ENCODE results near the gene BRIX1. TPM values are rescaled to one million over a fixed set of nuclear protein-coding genes. Genes with fewer than 3 reads are reported as not detected.
A peak's percentile ranks its signal among the peaks of the same experiment; 100 is the strongest.

Gene BRIX1
- total RNA-seq (2014; rRNA removed; shearing (Covaris generic); ENCODE audit: low replicate concordance): 22.8 and 48.6 TPM in 2 replicates

GRCh38 chr5:34915139-34915855 lies at the start of gene BRIX1, which contains the start of gene RAD1:
Gene BRIX1, plus strand, starts transcription at chr5:34915711. Its CDS starts 28 bp downstream, at chr5:34915739.
Gene RAD1, minus strand, starts transcription at chr5:34915504. Its CDS starts 612 bp downstream, at chr5:34914892.
- DNase-seq: peak; percentile 98
- Histone ChIP-seq H3K79me2 (ENCODE audit: low read length) (peaks cover 91% of the 10 kb centered on the region), H3K4me1 (ENCODE audit: low read length) (peaks cover 44% of the 10 kb centered on the region), H3K4me2 (ENCODE audit: low read depth, low read length, poor library complexity, severe bottlenecking) (peak within 1 kb of the TSS; percentile 83), H3K27me3 (ENCODE audit: low read length) (no peaks in the 10 kb centered on the region), H3K9me2 (replicated peaks; ENCODE audit: insufficient read depth, low read length) (no peaks in the 10 kb centered on the region), H3K27ac (ENCODE audit: low read length) (peak within 1 kb of the TSS; percentile 81), H3K9me3 (ENCODE audit: low read length) (no peaks in the 10 kb centered on the region), H2AFZ (ENCODE audit: low read length) (peak within 1 kb of the TSS; percentile 74; the same call in 1 of the 2 replicates), H4K20me1 (ENCODE audit: insufficient read depth, low read depth, low read length) (peaks cover 8% of the 10 kb centered on the region; the same call in 1 of the 2 replicates), H3K9ac (ENCODE audit: low read length) (peak within 1 kb of the TSS; percentile 90), H3K4me3 (ENCODE audit: low read length) (peak within 1 kb of the TSS; percentile 92), H3K36me3 (ENCODE audit: insufficient read depth, low read length) (peaks cover 48% of the 10 kb centered on the region)

- H3K9me3 ChIP-seq (ENCODE audit: low read length): no peaks in the 10 kb centered on the region
Measured at GRCh38 chr5:34866989-34867471, 48.5 kb upstream of the BRIX1 start.

GRCh38 chr5:34867660-34868059 lies 47.9 kb upstream of the BRIX1 start:
- no peaks in the 10 kb centered on the region for H3K27me3 ChIP-seq (ENCODE audit: low read length)
- no peak for DNase-seq
- H3K79me2 ChIP-seq (ENCODE audit: low read length): no peaks in the 10 kb centered on the region
- no peaks in the 10 kb centered on the region for H3K9me2 ChIP-seq (replicated peaks; ENCODE audit: insufficient read depth, low read length)
- H3K27ac ChIP-seq (ENCODE audit: low read length): no peak overlapping the region
- H3K4me1 ChIP-seq (ENCODE audit: low read length): peaks cover 8% of the 10 kb centered on the region
- no peak overlapping the region for H2AFZ ChIP-seq (ENCODE audit: low read length)
- H3K36me3 ChIP-seq (ENCODE audit: insufficient read depth, low read length): no peaks in the 10 kb centered on the region
- no peak overlapping the region for H3K4me3 ChIP-seq (ENCODE audit: low read length)
- no peak overlapping the region for H3K9ac ChIP-seq (ENCODE audit: low read length)
- H3K9me3 ChIP-seq (ENCODE audit: low read length): no peaks in the 10 kb centered on the region
- H4K20me1 ChIP-seq (ENCODE audit: insufficient read depth, low read depth, low read length): no peaks in the 10 kb centered on the region; the same call in 1 of the 2 replicates
- no peak overlapping the region for H3K4me2 ChIP-seq (ENCODE audit: low read depth, low read length, poor library complexity, severe bottlenecking)

More at GRCh38 chr5:34866989-34867471, 48.5 kb upstream of the BRIX1 start:
- Histone ChIP-seq H3K4me2 (ENCODE audit: low read depth, low read length, poor library complexity, severe bottlenecking) (no peak overlapping the region), H3K9me2 (replicated peaks; ENCODE audit: insufficient read depth, low read length) (no peaks in the 10 kb centered on the region), H4K20me1 (ENCODE audit: insufficient read depth, low read depth, low read length) (no peaks in the 10 kb centered on the region; the same call in 1 of the 2 replicates), H3K79me2 (ENCODE audit: low read length) (no peaks in the 10 kb centered on the region), H3K4me3 (ENCODE audit: low read length) (no peak overlapping the region), H3K27me3 (ENCODE audit: low read length) (no peaks in the 10 kb centered on the region), H3K36me3 (ENCODE audit: insufficient read depth, low read length) (no peaks in the 10 kb centered on the region), H3K27ac (ENCODE audit: low read length) (no peak overlapping the region), H2AFZ (ENCODE audit: low read length) (no peak overlapping the region), H3K9ac (ENCODE audit: low read length) (no peak overlapping the region), H3K4me1 (ENCODE audit: low read length) (peaks cover 8% of the 10 kb centered on the region)
- DNase-seq: no peak

GRCh38 chr5:34868791-34869190 lies 46.7 kb upstream of the BRIX1 start:
- H2AFZ ChIP-seq (ENCODE audit: low read length): no peak overlapping the region
- no peak overlapping the region for H3K9ac ChIP-seq (ENCODE audit: low read length)
- H3K36me3 ChIP-seq (ENCODE audit: insufficient read depth, low read length): no peaks in the 10 kb centered on the region

DNA sequence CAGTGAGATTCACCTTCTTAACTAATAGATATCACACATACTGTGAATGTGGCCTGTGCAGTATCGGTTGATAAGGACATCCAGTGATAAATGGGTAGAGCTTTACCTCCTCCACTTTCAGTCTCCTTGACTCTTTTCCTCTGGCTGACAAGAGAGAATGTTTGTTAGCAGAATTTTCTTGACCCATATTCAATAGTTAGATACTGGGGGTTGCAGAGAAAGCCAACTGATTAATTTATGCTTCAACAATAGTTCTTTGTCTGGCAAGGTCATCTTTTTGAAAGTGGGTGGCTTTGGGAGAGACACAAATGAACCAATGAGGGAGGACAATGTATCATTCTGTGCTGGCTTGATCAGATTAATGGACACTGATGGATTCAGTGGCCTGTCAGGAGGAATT lies 46.3 kb upstream of the BRIX1 start:
- no peak overlapping the region for H2AFZ ChIP-seq (ENCODE audit: low read length)
- H3K79me2 ChIP-seq (ENCODE audit: low read length): no peaks in the 10 kb centered on the region
- H3K9ac ChIP-seq (ENCODE audit: low read length): no peak overlapping the region
- H3K36me3 ChIP-seq (ENCODE audit: insufficient read depth, low read length): no peaks in the 10 kb centered on the region
- no peaks in the 10 kb centered on the region for H4K20me1 ChIP-seq (ENCODE audit: insufficient read depth, low read depth, low read length)
- H3K4me2 ChIP-seq (ENCODE audit: low read depth, low read length, poor library complexity, severe bottlenecking): no peak overlapping the region
- H3K9me3 ChIP-seq (ENCODE audit: low read length): no peaks in the 10 kb centered on the region
- H3K27me3 ChIP-seq (ENCODE audit: low read length): no peaks in the 10 kb centered on the region
- no peaks in the 10 kb centered on the region for H3K9me2 ChIP-seq (replicated peaks; ENCODE audit: insufficient read depth, low read length)
- H3K27ac ChIP-seq (ENCODE audit: low read length): no peak overlapping the region
- no peak for DNase-seq
- H3K4me1 ChIP-seq (ENCODE audit: low read length): no peaks in the 10 kb centered on the region
- no peak overlapping the region for H3K4me3 ChIP-seq (ENCODE audit: low read length)

More at GRCh38 chr5:34868791-34869190, 46.7 kb upstream of the BRIX1 start:
- H4K20me1 ChIP-seq (ENCODE audit: insufficient read depth, low read depth, low read length): no peaks in the 10 kb centered on the region
- DNase-seq: no peak
- no peak overlapping the region for H3K4me3 ChIP-seq (ENCODE audit: low read length)
- H3K79me2 ChIP-seq (ENCODE audit: low read length): no peaks in the 10 kb centered on the region
- H3K9me3 ChIP-seq (ENCODE audit: low read length): no peaks in the 10 kb centered on the region
- H3K27ac ChIP-seq (ENCODE audit: low read length): no peak overlapping the region
- H3K9me2 ChIP-seq (replicated peaks; ENCODE audit: insufficient read depth, low read length): no peaks in the 10 kb centered on the region
- no peaks in the 10 kb centered on the region for H3K27me3 ChIP-seq (ENCODE audit: low read length)
- no peak overlapping the region for H3K4me2 ChIP-seq (ENCODE audit: low read depth, low read length, poor library complexity, severe bottlenecking)
- H3K4me1 ChIP-seq (ENCODE audit: low read length): no peaks in the 10 kb centered on the region

GRCh38 chr5:34870382-34870781 lies 45.1 kb upstream of the BRIX1 start:
- no peak for DNase-seq
- Histone ChIP-seq H3K79me2 (ENCODE audit: low read length) (no peaks in the 10 kb centered on the region), H3K9ac (ENCODE audit: low read length) (no peak overlapping the region), H3K27ac (ENCODE audit: low read length) (no peak overlapping the region), H3K4me2 (ENCODE audit: low read depth, low read length, poor library complexity, severe bottlenecking) (no peak overlapping the region), H3K4me3 (ENCODE audit: low read length) (no peak overlapping the region), H3K27me3 (ENCODE audit: low read length) (no peaks in the 10 kb centered on the region), H3K9me3 (ENCODE audit: low read length) (no peaks in the 10 kb centered on the region), H3K4me1 (ENCODE audit: low read length) (no peaks in the 10 kb centered on the region), H2AFZ (ENCODE audit: low read length) (no peak overlapping the region), H4K20me1 (ENCODE audit: insufficient read depth, low read depth, low read length) (no peaks in the 10 kb centered on the region), H3K36me3 (ENCODE audit: insufficient read depth, low read length) (no peaks in the 10 kb centered on the region), H3K9me2 (replicated peaks; ENCODE audit: insufficient read depth, low read length) (no peaks in the 10 kb centered on the region)

DNA sequence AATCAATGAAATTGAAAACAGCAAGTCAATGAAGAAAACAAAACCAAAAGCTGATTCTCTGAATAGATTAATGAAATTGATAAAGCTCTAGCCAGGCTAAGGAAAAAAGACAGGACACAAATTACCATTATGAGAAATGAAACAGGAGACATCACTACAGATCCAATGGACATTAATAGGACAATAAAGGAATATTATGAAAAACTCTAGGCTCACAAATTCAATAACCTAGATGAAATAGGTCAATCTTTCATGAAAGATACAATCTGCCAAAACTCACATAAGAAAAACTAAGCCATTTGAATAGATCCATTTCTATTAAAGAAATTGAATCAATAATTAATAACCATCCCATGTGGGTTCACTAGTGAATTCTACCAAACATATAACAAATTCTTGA lies 39.2 kb upstream of the BRIX1 start:
- Histone ChIP-seq H3K27me3 (ENCODE audit: low read length) (no peaks in the 10 kb centered on the region), H3K4me3 (ENCODE audit: low read length) (no peak overlapping the region), H3K4me1 (ENCODE audit: low read length) (no peaks in the 10 kb centered on the region), H3K9me3 (ENCODE audit: low read length) (no peaks in the 10 kb centered on the region), H3K79me2 (ENCODE audit: low read length) (no peaks in the 10 kb centered on the region), H3K36me3 (ENCODE audit: insufficient read depth, low read length) (no peaks in the 10 kb centered on the region), H3K4me2 (ENCODE audit: low read depth, low read length, poor library complexity, severe bottlenecking) (no peak overlapping the region), H3K9me2 (replicated peaks; ENCODE audit: insufficient read depth, low read length) (no peaks in the 10 kb centered on the region), H4K20me1 (ENCODE audit: insufficient read depth, low read depth, low read length) (no peaks in the 10 kb centered on the region), H3K9ac (ENCODE audit: low read length) (no peak overlapping the region), H2AFZ (ENCODE audit: low read length) (no peak overlapping the region), H3K27ac (ENCODE audit: low read length) (no peak overlapping the region)
- no peak for DNase-seq

DNA sequence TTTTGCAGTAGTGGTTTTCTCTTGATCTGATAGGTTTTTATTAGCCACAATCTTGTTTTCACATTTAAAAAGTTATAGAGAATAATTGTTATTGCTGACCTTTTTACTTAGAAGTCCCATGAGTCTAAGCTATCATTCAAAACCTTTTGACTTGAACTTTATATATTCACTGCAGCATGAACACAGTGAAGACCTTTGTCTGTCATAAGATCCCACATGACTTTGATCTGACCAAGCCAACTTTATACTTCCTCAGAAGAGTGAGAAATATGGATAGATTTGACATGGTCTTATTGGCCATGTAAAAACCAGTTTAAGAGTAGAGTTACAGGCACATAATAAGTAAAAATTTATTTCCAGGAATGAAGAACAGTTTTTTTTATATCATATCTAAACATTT lies 34.3 kb upstream of the BRIX1 start:
- Histone ChIP-seq H3K36me3 (ENCODE audit: insufficient read depth, low read length) (no peaks in the 10 kb centered on the region), H3K27me3 (ENCODE audit: low read length) (no peaks in the 10 kb centered on the region), H2AFZ (ENCODE audit: low read length) (no peak overlapping the region), H4K20me1 (ENCODE audit: insufficient read depth, low read depth, low read length) (no peaks in the 10 kb centered on the region), H3K79me2 (ENCODE audit: low read length) (no peaks in the 10 kb centered on the region), H3K27ac (ENCODE audit: low read length) (no peak overlapping the region), H3K4me3 (ENCODE audit: low read length) (no peak overlapping the region), H3K4me2 (ENCODE audit: low read depth, low read length, poor library complexity, severe bottlenecking) (no peak overlapping the region), H3K4me1 (ENCODE audit: low read length) (no peaks in the 10 kb centered on the region), H3K9ac (ENCODE audit: low read length) (no peak overlapping the region), H3K9me3 (ENCODE audit: low read length) (no peaks in the 10 kb centered on the region), H3K9me2 (replicated peaks; ENCODE audit: insufficient read depth, low read length) (no peaks in the 10 kb centered on the region)
- DNase-seq: no peak
